Hindlimb muscle (tissue), 1 donor: ENCODE data around the gene OTOR. TPM values are rescaled to one million over a fixed set of nuclear protein-coding genes. Genes with fewer than 3 reads are reported as not detected.

ENCODE experiments used
- DNase-seq: peaks from one replicate; pipeline ENCODE4 v3.0.0-alpha.2; 2013
- polyA plus RNA-seq: library from polyadenylated mRNA; unstranded; fragments of 120-200 nt; gene quantifications from one replicate; pipeline ENCODE4 v1.2.1, GENCODE V29; 2013; ENCODE audit not compliant: insufficient read length

The OTOR gene, protein sequence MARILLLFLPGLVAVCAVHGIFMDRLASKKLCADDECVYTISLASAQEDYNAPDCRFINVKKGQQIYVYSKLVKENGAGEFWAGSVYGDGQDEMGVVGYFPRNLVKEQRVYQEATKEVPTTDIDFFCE
- not detected for polyA plus RNA-seq

DNA sequence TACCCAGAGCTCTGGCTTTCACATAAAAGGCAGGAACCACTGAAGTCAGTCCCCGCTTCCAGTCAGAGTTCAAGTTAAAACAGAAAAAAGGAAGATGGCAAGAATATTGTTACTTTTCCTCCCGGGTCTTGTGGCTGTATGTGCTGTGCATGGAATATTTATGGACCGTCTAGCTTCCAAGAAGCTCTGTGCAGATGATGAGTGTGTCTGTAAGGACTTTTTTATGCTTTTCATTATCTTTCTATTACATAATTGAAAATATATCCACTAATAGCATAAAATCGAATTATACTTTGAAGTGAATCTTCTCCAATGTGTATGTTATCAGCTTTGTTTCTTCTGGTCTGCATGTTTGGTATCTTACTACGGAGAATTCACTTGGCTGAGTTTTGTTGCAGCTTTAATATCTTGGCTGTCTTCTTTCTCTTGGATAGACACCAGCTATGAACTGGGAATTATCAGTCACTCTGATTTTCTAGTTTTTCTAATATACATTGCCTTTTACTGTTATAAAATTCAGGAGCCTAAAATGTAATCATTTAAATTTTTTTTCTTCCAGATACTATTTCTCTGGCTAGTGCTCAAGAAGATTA lies at the start of gene OTOR:
Gene OTOR, plus strand, starts transcription at position 51 of the 593 bp plus-strand sequence. Its CDS starts 44 bp downstream, at position 95.
- peak; percentile 48 for DNase-seq

GRCh38 chr20:16699293-16699692 lies 48.9 kb upstream of the OTOR start:
- DNase-seq, result no peak

GRCh38 chr20:16701296-16701695 lies 46.9 kb upstream of the OTOR start:
- no peak for DNase-seq

DNA sequence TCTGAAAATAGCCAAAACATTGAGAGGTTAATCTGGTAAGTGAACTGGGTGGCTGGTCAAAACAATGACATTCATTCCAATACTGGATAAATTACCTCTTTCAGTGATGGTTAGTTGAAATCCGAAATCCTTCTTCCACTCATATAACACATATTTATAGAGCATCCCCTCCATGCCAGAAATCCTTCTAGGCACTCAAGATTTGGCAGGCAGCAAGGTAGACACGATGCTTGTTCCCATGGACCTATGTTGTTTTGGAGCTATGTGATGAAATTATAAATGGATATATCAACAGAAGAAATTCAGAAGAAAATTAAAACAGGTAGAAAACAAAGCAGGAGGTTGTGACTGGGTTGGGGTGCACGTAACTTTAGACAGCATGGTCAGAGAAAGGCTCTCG lies 44.6 kb upstream of the OTOR start:
- DNase-seq, result no peak

GRCh38 chr20:16707674-16708073 lies 40.5 kb upstream of the OTOR start:
- DNase-seq, result no peak

- DNase-seq, result no peak
These were observed 39.6 kb upstream of the OTOR start for GRCh38 chr20:16708602-16709001.

- DNase-seq, result no peak
These were observed 39.1 kb upstream of the OTOR start for GRCh38 chr20:16709017-16709416.

DNA sequence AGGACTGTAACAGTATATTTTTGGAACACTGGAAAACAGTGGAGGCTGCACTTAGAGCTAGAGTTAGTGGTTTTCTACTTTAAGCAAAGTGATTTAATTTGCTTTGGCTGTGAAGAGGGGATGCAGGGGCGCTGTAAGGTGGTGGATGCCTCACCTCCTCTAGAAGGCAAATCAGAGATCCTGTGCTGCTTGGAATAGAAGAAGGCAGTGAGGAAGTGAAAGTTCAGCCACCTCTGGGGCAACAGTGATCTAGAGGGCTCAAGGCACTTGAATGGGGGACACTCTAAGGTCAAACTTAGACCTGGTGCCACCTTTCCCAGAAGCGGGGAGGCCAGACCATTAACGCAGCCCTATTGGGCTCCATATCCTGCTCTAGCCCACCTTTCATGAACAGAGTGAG lies 37.4 kb upstream of the OTOR start:
- DNase-seq, result no peak

- DNase-seq, result no peak
These were observed 36.4 kb upstream of the OTOR start for GRCh38 chr20:16711661-16712258.

- DNase-seq, result no peak
These were observed 35.6 kb upstream of the OTOR start for GRCh38 chr20:16712511-16712947.

GRCh38 chr20:16713066-16713465 lies 35.1 kb upstream of the OTOR start:
- no peak for DNase-seq

- DNase-seq, result no peak
These were observed 33.9 kb upstream of the OTOR start for GRCh38 chr20:16714242-16714641.

DNA sequence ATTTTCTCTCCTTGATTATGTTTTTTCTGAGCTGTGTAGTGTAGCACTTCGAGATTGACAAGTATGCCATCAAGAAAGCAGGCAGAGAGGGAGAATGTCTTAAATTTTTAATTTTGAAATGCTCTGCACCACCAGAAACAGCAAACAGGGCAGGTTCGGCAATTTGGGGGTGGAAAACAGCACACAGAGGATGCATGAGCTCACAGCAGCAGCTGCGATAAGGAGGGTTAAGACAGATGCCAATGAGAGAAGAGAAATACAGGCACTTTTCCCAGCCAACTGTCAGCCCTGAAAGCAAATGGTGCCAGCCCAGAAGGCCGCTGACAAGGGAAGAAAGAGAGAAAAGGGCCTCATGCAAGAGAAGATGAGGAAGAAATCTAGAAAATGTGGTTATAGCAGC lies 33.4 kb upstream of the OTOR start:
- DNase-seq, result peak; percentile 17

GRCh38 chr20:16719421-16719820 lies 28.7 kb upstream of the OTOR start:
- DNase-seq, result no peak

DNA sequence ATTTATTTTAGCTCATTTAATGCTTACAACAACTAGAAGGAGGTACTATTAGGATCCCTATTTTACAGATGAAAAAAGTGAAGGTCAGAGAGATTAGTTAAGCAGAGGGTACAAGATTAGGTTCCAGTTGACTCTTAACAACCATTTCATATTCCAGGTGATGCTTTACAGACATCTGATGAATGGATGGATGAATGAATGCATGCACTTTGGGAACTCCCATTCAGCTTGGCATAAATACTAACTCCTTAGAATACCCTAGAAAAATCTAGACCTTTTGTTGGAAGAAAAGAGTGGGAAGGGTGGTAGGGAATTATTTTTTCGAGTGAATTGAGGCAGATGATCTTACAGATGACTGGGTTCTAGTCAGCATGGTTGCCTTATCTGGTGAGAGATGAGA lies 19.1 kb upstream of the OTOR start:
- DNase-seq, result no peak

DNA sequence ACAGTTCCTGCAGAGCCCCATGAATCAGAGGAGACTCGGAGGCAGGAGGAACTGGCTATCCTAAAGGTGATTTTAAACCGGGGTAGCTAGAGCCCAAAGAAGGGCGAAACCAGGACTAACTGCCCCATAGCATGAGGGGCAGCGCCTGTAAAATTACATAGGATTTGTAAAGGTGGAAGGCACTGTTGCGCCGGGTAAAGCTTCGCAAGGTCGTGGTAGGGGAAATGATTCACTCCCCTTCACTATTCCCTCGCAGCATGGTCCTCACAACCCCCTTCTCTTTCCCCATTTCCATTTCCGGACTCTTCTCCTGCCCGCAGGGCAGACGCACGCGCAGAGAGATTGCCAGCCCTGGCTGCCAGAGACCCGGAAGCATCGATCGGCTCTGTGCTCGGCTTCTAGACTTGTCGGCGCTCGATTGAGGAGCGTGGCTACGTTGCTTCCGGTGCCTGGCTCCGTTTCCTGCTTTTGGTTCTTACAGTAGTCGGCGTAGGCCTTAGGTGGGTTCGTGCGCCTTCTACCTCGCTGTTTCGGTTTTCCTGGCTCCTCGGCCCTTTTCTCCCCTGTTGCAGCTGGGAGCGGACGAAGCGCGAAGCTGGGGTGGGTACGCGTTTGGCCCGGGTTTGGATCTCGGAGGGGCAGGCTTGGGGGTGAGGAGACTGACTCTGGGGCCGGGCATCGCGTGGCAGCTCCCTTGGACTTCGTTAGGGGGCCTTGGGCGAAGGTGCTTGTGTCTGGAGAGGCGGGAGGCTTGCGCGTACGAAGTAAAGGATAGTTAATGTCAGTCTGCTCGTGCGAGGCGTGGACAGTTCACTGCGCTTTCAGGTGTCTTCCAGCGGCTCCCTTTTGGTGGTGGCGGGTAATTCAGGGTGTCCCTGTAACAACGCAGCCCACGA lies 18.3 kb upstream of the OTOR start, which contains the start of gene SNRPB2:
Gene SNRPB2, plus strand, starts transcription at position 462 of the 896 bp plus-strand sequence. CDS start 1,677 bp downstream, outside the sequence.
- peak; percentile 95 for DNase-seq

DNA sequence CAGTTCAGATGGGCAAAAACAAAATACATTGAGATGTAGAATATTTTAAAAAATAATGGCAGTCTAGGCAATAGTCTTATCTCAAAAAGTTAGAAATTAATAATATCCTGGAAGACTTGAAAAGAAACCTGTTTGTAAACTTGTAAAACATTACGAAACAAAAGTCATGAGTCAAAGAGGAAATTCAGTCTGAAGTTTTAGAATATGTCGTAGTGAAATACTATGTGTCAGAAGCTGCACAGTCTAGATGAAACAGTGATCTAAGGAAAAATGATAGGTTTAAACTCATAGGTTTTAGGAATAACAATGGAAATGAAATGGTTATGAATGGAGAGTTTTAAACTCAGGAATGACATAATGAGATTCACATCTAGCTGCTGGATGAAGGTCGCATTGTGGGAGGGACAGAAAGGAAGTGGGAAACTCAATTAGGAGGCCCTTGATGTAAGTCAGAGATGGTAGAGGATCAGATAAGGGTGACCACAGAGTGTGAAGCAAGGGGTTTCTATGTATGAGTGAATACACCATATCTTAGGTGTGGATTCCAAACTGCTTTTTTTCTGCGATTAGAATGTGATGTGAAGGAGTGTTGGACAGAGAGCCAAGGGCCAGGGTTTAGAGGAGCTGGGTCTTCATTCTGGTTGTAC lies 15.5 kb upstream of the OTOR start:
- no peak for DNase-seq

GRCh38 chr20:16740365-16741072 lies 7.6 kb upstream of the OTOR start:
- DNase-seq, result no peak

DNA sequence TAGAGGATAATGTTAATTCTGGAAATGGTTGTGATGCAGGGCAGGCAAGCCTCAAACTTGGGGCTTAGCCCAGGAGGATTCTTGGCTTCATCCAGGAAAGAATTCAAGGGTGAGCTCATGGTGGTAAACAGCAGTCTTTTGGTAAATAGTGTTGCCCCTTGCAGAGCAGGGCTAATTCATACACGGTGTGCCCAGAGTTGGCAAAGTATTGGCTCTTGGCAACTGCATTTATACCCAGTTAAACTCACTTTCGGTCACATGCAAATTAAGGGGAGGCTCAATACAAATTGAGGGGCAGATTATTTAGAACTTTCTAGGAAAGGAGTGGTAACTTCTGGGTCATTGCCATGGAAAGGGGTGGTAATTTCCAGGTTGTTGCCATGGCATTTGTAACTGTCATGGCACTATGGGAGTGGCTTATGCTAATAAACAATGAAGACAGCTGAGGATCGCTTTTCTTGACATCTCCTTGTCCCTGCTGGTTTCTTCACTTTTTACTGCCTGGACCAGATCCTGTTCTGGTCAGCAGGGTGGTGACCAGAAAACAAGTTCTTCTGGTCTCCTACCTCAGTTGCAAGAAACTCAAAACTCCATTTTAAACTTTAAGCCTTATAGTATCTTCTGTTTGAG lies 3.9 kb upstream of the OTOR start:
- DNase-seq, result no peak

DNA sequence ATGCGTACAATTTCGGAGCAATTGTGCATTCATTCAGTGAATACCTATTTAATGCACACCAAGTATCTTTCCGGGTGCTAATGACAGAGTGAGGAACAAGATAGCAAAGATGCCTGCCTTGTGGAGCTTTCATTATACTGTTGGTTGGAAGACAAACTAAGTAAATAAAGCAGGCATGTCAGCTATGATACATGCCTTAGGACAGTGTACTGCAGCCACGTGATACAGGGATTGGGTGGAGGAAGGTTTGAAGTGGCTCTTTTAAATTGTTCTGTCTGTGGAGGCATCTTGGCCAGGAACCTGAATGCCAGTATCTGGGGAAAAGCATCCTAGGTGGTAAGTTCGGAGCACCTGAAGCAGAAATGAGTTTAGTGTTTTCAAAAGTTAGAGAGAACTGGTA lies 3.0 kb upstream of the OTOR start:
- DNase-seq, result no peak

GRCh38 chr20:16747291-16747811 lies 807 bp upstream of the OTOR start:
- no peak for DNase-seq
